ENCODE data around the gene MYO9B. TPM values are rescaled to one million over a fixed set of nuclear protein-coding genes. Genes with fewer than 3 reads are reported as not detected.

Gene MYO9B
- total RNA-seq, 1 donor = 96.6 TPM

- Histone ChIP-seq H3K27ac (ENCODE audit: low read depth, low read length) (no peak overlapping the region), H2AFZ (ENCODE audit: low read length) (no peak overlapping the region), H3K36me3 (ENCODE audit: insufficient read depth, low read length) (peaks cover 40% of the 10 kb centered on the region), H3K27me3 (ENCODE audit: insufficient read depth, low read length) (no peaks in the 10 kb centered on the region), H3K4me1 (ENCODE audit: insufficient read depth, low read length) (peaks cover 14% of the 10 kb centered on the region), H3K4me3 (ENCODE audit: insufficient read depth, low read length) (no peak overlapping the region), H4K20me1 (ENCODE audit: insufficient read depth, low read length) (peaks cover 17% of the 10 kb centered on the region), H3K4me2 (ENCODE audit: insufficient read depth, low read length) (no peak overlapping the region), H3K9me3 (ENCODE audit: low read depth, low read length) (no peaks in the 10 kb centered on the region), H3K79me2 (ENCODE audit: insufficient read depth, low read length) (peaks cover 84% of the 10 kb centered on the region)
- TF ChIP-seq, protein P1, sequence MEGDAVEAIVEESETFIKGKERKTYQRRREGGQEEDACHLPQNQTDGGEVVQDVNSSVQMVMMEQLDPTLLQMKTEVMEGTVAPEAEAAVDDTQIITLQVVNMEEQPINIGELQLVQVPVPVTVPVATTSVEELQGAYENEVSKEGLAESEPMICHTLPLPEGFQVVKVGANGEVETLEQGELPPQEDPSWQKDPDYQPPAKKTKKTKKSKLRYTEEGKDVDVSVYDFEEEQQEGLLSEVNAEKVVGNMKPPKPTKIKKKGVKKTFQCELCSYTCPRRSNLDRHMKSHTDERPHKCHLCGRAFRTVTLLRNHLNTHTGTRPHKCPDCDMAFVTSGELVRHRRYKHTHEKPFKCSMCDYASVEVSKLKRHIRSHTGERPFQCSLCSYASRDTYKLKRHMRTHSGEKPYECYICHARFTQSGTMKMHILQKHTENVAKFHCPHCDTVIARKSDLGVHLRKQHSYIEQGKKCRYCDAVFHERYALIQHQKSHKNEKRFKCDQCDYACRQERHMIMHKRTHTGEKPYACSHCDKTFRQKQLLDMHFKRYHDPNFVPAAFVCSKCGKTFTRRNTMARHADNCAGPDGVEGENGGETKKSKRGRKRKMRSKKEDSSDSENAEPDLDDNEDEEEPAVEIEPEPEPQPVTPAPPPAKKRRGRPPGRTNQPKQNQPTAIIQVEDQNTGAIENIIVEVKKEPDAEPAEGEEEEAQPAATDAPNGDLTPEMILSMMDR (IDR thresholded peaks at IDR 0.05; ENCODE audit: extremely low read depth, low read depth, low read length) = no peak
- no peak for DNase-seq (ENCODE audit: insufficient read length, low spot score, missing footprints)
Observed at GRCh38 chr19:17110599-17110966, 35.0 kb downstream of the MYO9B start.

DNA sequence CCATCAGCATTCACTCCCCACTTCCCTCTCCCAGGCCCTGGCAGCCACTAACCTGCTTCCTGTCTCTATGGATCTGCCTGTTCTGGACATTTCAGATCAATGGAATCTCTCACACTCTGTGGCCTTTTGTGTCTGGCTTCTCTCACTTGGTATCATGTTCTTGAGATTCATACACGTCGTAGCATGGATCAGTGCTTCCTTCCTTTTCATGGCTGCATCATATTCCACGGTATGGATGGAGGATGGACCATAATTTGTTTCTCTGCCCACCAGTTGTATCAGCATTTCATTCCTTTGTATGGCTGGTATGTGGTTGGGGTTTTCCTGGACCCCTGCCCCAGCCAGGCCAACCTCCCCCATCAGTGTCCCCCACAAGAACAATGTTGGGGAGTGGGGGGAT lies 36.2 kb downstream of the MYO9B start:
- H4K20me1 ChIP-seq (ENCODE audit: insufficient read depth, low read length) = peaks cover 17% of the 10 kb centered on the region
- peaks cover 15% of the 10 kb centered on the region for H3K4me1 ChIP-seq (ENCODE audit: insufficient read depth, low read length)
- H3K9me3 ChIP-seq (ENCODE audit: low read depth, low read length) = no peaks in the 10 kb centered on the region
- peaks cover 33% of the 10 kb centered on the region for H3K36me3 ChIP-seq (ENCODE audit: insufficient read depth, low read length)
- H2AFZ ChIP-seq (ENCODE audit: low read length) = no peak overlapping the region
- H3K4me2 ChIP-seq (ENCODE audit: insufficient read depth, low read length) = no peak overlapping the region
- TF ChIP-seq, protein P1 (IDR thresholded peaks at IDR 0.05; ENCODE audit: extremely low read depth, low read depth, low read length) = no peak
- no peaks in the 10 kb centered on the region for H3K27me3 ChIP-seq (ENCODE audit: insufficient read depth, low read length)
- no peak overlapping the region for H3K27ac ChIP-seq (ENCODE audit: low read depth, low read length)
- DNase-seq (ENCODE audit: insufficient read length, low spot score, missing footprints) = no peak
- H3K4me3 ChIP-seq (ENCODE audit: insufficient read depth, low read length) = no peak overlapping the region
- peaks cover 85% of the 10 kb centered on the region for H3K79me2 ChIP-seq (ENCODE audit: insufficient read depth, low read length)

GRCh38 chr19:17112271-17112670 lies 36.7 kb downstream of the MYO9B start:
- H3K9me3 ChIP-seq (ENCODE audit: low read depth, low read length) = no peaks in the 10 kb centered on the region
- H3K4me3 ChIP-seq (ENCODE audit: insufficient read depth, low read length) = no peak overlapping the region
- H3K27ac ChIP-seq (ENCODE audit: low read depth, low read length) = no peak overlapping the region
- H3K79me2 ChIP-seq (ENCODE audit: insufficient read depth, low read length) = peaks cover 87% of the 10 kb centered on the region
- peak; percentile 22 for DNase-seq (ENCODE audit: insufficient read length, low spot score, missing footprints)
- peaks cover 19% of the 10 kb centered on the region for H3K4me1 ChIP-seq (ENCODE audit: insufficient read depth, low read length)
- peaks cover 33% of the 10 kb centered on the region for H3K36me3 ChIP-seq (ENCODE audit: insufficient read depth, low read length)
- no peak overlapping the region for H2AFZ ChIP-seq (ENCODE audit: low read length)
- H3K4me2 ChIP-seq (ENCODE audit: insufficient read depth, low read length) = no peak overlapping the region
- H3K27me3 ChIP-seq (ENCODE audit: insufficient read depth, low read length) = no peaks in the 10 kb centered on the region
- H4K20me1 ChIP-seq (ENCODE audit: insufficient read depth, low read length) = peaks cover 20% of the 10 kb centered on the region
- TF ChIP-seq, protein P1 (IDR thresholded peaks at IDR 0.05; ENCODE audit: extremely low read depth, low read depth, low read length) = no peak

DNA sequence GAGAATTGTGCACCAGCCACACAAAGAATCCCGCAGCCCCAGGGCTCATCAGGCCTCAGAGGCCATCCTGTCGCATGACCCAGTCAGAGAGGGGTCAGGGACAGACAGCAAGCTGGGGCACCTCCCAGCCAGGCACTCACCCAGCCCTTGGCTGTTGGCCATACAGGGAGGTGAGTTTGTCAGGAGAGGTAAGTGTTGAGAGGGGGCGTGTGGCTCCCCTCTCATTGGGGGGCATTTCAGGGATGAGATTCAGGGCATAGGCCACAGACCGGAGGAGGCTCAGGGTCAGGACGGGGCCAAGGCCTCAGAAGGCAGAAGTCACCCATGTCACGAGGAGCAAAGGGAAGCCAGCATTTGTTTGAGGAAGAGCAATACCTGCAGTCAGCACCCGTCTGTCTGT lies 37.1 kb downstream of the MYO9B start:
- Histone ChIP-seq H3K79me2 (ENCODE audit: insufficient read depth, low read length) (peaks cover 86% of the 10 kb centered on the region), H3K4me3 (ENCODE audit: insufficient read depth, low read length) (no peak overlapping the region), H3K27ac (ENCODE audit: low read depth, low read length) (no peak overlapping the region), H2AFZ (ENCODE audit: low read length) (no peak overlapping the region), H3K4me2 (ENCODE audit: insufficient read depth, low read length) (no peak overlapping the region), H3K36me3 (ENCODE audit: insufficient read depth, low read length) (peaks cover 33% of the 10 kb centered on the region), H3K9me3 (ENCODE audit: low read depth, low read length) (no peaks in the 10 kb centered on the region), H3K4me1 (ENCODE audit: insufficient read depth, low read length) (peaks cover 18% of the 10 kb centered on the region), H3K27me3 (ENCODE audit: insufficient read depth, low read length) (no peaks in the 10 kb centered on the region), H4K20me1 (ENCODE audit: insufficient read depth, low read length) (peaks cover 20% of the 10 kb centered on the region)
- peak; percentile 65 for DNase-seq (ENCODE audit: insufficient read length, low spot score, missing footprints)
- TF ChIP-seq, protein P1 (IDR thresholded peaks at IDR 0.05; ENCODE audit: extremely low read depth, low read depth, low read length) = no peak
